K562 (cell line): ENCODE data around the gene INHBE. TPM values are rescaled to one million over a fixed set of nuclear protein-coding genes. Genes with fewer than 3 reads are reported as not detected.

ENCODE experiments used
- CCAR2 ChIP-seq: fragments of 200-400 bp; formaldehyde crosslinking; IDR thresholded peaks from 2 replicates; pipeline ENCODE4 v1.6.1; 2017; ENCODE audit warnings: mild to moderate bottlenecking, low read depth, low read length
- EZH2 ChIP-seq: IDR thresholded peaks from 2 replicates; pipeline ENCODE4 v1.6.1; 2012; ENCODE audit warnings: low read depth, mild to moderate bottlenecking, inconsistent platforms, low read length, borderline replicate concordance
- FOXA3 ChIP-seq, 2 experiments: fragments of 450-650 bp in 1 of 2; sonication (generic) in 1 of 2; formaldehyde crosslinking; IDR thresholded peaks in 1 of 2; conservative IDR thresholded peaks in 1 of 2; 2 replicates each; pipeline versions ENCODE4 v1.4.0 to v1.8.0; 2020 to 2022; ENCODE audit warnings: mild to moderate bottlenecking in 2 of 2, missing genetic modification reagents in 1 of 2
- HMG20A ChIP-seq: fragments of 450-650 bp; formaldehyde crosslinking; conservative IDR thresholded peaks from 2 replicates; pipeline ENCODE4 v1.4.0; 2020; ENCODE audit warnings: mild to moderate bottlenecking, mixed read lengths
- HNRNPLL ChIP-seq: fragments of 200-400 bp; formaldehyde crosslinking; IDR thresholded peaks from 2 replicates; pipeline ENCODE4 v1.6.1; 2017; ENCODE audit warnings: low read length, low read depth, mild to moderate bottlenecking; ENCODE audit not compliant: poor library complexity, severe bottlenecking
- ILF3 ChIP-seq: fragments of 450-650 bp; IDR thresholded peaks from 2 replicates; pipeline ENCODE4 v1.6.1; 2018; ENCODE audit warnings: antibody characterized with exemption, mild to moderate bottlenecking, moderate library complexity, borderline replicate concordance
- KLF10 ChIP-seq: fragments of 250-450 bp; sonication (Bioruptor Pico); IDR thresholded peaks from 2 replicates; pipeline ENCODE4 v1.6.1; 2021; ENCODE audit warnings: matching md5 sums
- MEF2D ChIP-seq: conservative IDR thresholded peaks from 2 replicates; pipeline ENCODE4 v1.6.1; 2016; ENCODE audit warnings: low read depth, missing genetic modification characterization, missing compliant biosample characterization
- MEIS2 ChIP-seq: fragments of 450-650 bp; IDR thresholded peaks from 2 replicates; pipeline ENCODE4 v1.6.1; 2014; ENCODE audit warnings: mild to moderate bottlenecking; ENCODE audit not compliant: partially characterized antibody
- PHF20 ChIP-seq: fragments of 450-650 bp; IDR thresholded peaks from 2 replicates; pipeline ENCODE4 v1.6.1; 2018; ENCODE audit not compliant: partially characterized antibody
- PKNOX1 ChIP-seq: fragments of 450-650 bp; IDR thresholded peaks from 2 replicates; pipeline ENCODE4 v1.6.1; 2016
- PRPF4 ChIP-seq: fragments of 200-400 bp; formaldehyde crosslinking; IDR thresholded peaks from one replicate; pipeline ENCODE4 v1.6.1; 2017; ENCODE audit warnings: low read length, low read depth, mild to moderate bottlenecking; ENCODE audit not compliant: insufficient read depth, poor library complexity, severe bottlenecking
- SMARCA4 ChIP-seq: fragments of 450-650 bp; IDR thresholded peaks from 2 replicates; pipeline ENCODE4 v1.6.1; 2016
- SREBF2 ChIP-seq: sonication (generic); formaldehyde crosslinking; IDR thresholded peaks from 2 replicates; pipeline ENCODE4 v1.4.0; 2020; ENCODE audit warnings: mild to moderate bottlenecking, missing genetic modification reagents
- TAF15 ChIP-seq: fragments of 200-400 bp; formaldehyde crosslinking; IDR thresholded peaks from 2 replicates; pipeline ENCODE4 v1.6.1; 2017; ENCODE audit warnings: mild to moderate bottlenecking, low read depth, low read length, moderate library complexity
- TAF7 ChIP-seq: fragments of 450-650 bp; IDR thresholded peaks from 2 replicates; pipeline ENCODE4 v1.6.1; 2016; ENCODE audit warnings: missing genetic modification characterization, missing compliant biosample characterization
- TCFL5 ChIP-seq: fragments of 250-450 bp; sonication (Bioruptor Pico); conservative IDR thresholded peaks from 2 replicates; pipeline ENCODE4 v1.6.1; 2021; ENCODE audit warnings: mild to moderate bottlenecking, moderate library complexity, matching md5 sums
- TOE1 ChIP-seq, 2 experiments: fragments of 450-650 bp in 1 of 2; sonication (generic) in 1 of 2; formaldehyde crosslinking in 1 of 2; IDR thresholded peaks; 2 replicates each; pipeline versions ENCODE4 v1.7.1 to v1.8.0; 2016 to 2022; ENCODE audit warnings: borderline replicate concordance in 2 of 2, mild to moderate bottlenecking in 2 of 2, antibody characterized with exemption in 1 of 2, inconsistent platforms in 1 of 2, low read depth in 1 of 2, missing genetic modification reagents in 1 of 2, moderate library complexity in 1 of 2
- ZNF143 ChIP-seq: sonication (generic); formaldehyde crosslinking; IDR thresholded peaks from 2 replicates; pipeline ENCODE4 v1.9.0; 2022; ENCODE audit warnings: mild to moderate bottlenecking, missing genetic modification reagents
- ZNF445 ChIP-seq: fragments of 250-450 bp; sonication (Bioruptor Pico); IDR thresholded peaks from 2 replicates; pipeline ENCODE4 v1.4.0; 2020; ENCODE audit warnings: low read depth, mild to moderate bottlenecking, moderate library complexity
- ZNF644 ChIP-seq: fragments of 200-800 bp; sonication (Bioruptor generic); IDR thresholded peaks from 2 replicates; pipeline ENCODE4 v1.6.1; 2016; ENCODE audit warnings: low read depth, missing genetic modification characterization, missing compliant biosample characterization
- polyA plus RNA-seq, 8 experiments: library from polyadenylated mRNA; depleted of rRNA in 4 of 8; stranded (reverse) in 5 of 8; unstranded in 3 of 8; fragments of >200 nt; fragmentation: Nextera tagmentation in 2 of 8; fragmentation: Illumina TruSeq in 1 of 8; extraction: Ambion mirVana in 2 of 8; extraction: Trizol in 1 of 8; gene quantifications; 2 replicates each; pipeline versions ENCODE4 v1.2.1 to v1.2.3, GENCODE V29; 2011 to 2014; ENCODE audit warnings: inconsistent platforms in 1 of 8, missing spikeins in 1 of 8
- total RNA-seq, 7 experiments: library from RNA; depleted of rRNA in 6 of 7; stranded (reverse); fragments of >200 nt in 6 of 7; fragmentation: Illumina TruSeq in 2 of 7; extraction: Trizol in 2 of 7; gene quantifications; 2 replicates each; pipeline versions ENCODE4 v1.2.1 to v1.2.3, GENCODE V29; 2011 to 2021; ENCODE audit warnings: low replicate concordance in 1 of 7
- TF ChIP-seq, protein P1 (sequence below): sonication (generic); formaldehyde crosslinking; IDR thresholded peaks from 2 replicates; pipeline ENCODE4 v1.8.0; 2022; ENCODE audit warnings: mild to moderate bottlenecking, missing genetic modification reagents
- TF ChIP-seq, protein P2 (sequence below), 3 experiments: IDR thresholded peaks in 2 of 3; conservative IDR thresholded peaks in 1 of 3; 2 replicates each; pipeline ENCODE4 v1.5.1; 2011 to 2012; ENCODE audit warnings: low read length in 3 of 3, mild to moderate bottlenecking in 3 of 3, control low read depth in 2 of 3, improper control_type of control experiment in 1 of 3, inconsistent platforms in 1 of 3, low read depth in 1 of 3, mixed read lengths in 1 of 3, moderate library complexity in 1 of 3; ENCODE audit not compliant: insufficient read depth in 2 of 3
- TF ChIP-seq, protein P3 (sequence below): fragments of 450-650 bp; IDR thresholded peaks from 2 replicates; pipeline ENCODE4 v1.6.1; 2016; ENCODE audit warnings: antibody characterized with exemption

INHBE gene
- total and polyA plus RNA-seq, 9 of the 15 experiments (the other 6 are each of a cell fraction or from before 2014, with no cell fraction given), result 0.94 to 9.9 (median 7.3) TPM

DNA sequence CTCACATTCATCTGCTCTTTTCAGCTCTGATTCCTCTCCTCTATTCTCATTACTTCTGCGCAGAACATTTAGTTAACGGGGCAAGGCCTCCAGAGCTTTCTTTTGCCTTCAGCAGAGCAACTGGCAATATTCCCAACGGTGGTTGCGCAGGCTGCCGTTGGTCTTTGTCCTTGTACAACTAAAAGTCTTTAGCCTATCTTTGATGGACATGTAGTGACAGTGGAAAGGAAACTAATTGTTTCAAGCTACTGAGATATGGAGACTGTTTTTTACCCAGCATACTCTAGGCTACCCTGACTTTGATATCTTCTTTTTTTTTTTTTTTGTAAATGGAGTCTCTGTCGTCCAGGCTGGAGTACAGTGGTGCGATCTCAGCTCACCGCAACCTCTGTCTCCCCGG lies 36.9 kb upstream of the INHBE start (continued):
- TF ChIP-seq, protein P1, sequence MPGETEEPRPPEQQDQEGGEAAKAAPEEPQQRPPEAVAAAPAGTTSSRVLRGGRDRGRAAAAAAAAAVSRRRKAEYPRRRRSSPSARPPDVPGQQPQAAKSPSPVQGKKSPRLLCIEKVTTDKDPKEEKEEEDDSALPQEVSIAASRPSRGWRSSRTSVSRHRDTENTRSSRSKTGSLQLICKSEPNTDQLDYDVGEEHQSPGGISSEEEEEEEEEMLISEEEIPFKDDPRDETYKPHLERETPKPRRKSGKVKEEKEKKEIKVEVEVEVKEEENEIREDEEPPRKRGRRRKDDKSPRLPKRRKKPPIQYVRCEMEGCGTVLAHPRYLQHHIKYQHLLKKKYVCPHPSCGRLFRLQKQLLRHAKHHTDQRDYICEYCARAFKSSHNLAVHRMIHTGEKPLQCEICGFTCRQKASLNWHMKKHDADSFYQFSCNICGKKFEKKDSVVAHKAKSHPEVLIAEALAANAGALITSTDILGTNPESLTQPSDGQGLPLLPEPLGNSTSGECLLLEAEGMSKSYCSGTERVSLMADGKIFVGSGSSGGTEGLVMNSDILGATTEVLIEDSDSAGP (CRISPR knock-in tag), result no peak
- peak; percentile 54 for TF ChIP-seq MEIS2
- TF ChIP-seq ILF3, result no peak
- no peak for TF ChIP-seq TCFL5
- TF ChIP-seq EZH2, result no peak
- no peak for TF ChIP-seq PHF20
- no peak for TF ChIP-seq FOXA3 (CRISPR knock-in tag; conservative IDR thresholded peaks at IDR 0.05 in 1 of 2, IDR thresholded peaks at IDR 0.05 in 1 of 2)
- TF ChIP-seq, protein P2, sequence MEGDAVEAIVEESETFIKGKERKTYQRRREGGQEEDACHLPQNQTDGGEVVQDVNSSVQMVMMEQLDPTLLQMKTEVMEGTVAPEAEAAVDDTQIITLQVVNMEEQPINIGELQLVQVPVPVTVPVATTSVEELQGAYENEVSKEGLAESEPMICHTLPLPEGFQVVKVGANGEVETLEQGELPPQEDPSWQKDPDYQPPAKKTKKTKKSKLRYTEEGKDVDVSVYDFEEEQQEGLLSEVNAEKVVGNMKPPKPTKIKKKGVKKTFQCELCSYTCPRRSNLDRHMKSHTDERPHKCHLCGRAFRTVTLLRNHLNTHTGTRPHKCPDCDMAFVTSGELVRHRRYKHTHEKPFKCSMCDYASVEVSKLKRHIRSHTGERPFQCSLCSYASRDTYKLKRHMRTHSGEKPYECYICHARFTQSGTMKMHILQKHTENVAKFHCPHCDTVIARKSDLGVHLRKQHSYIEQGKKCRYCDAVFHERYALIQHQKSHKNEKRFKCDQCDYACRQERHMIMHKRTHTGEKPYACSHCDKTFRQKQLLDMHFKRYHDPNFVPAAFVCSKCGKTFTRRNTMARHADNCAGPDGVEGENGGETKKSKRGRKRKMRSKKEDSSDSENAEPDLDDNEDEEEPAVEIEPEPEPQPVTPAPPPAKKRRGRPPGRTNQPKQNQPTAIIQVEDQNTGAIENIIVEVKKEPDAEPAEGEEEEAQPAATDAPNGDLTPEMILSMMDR (IDR thresholded peaks at IDR 0.05 in 2 of 3, conservative IDR thresholded peaks at IDR 0.05 in 1 of 3; ENCODE audit: insufficient read depth in 2 of 3, low read depth in 1 of 3, low read length in 3 of 3), result no peak
- TF ChIP-seq SMARCA4, result peak; percentile 29; the same call in 1 of the 2 replicates
- TF ChIP-seq HMG20A (CRISPR knock-in tag), result no peak
- no peak for TF ChIP-seq PRPF4
- TF ChIP-seq ZNF445 (CRISPR knock-in tag), result no peak
- no peak for TF ChIP-seq KLF10 (CRISPR knock-in tag)
- no peak for TF ChIP-seq TOE1 (IDR thresholded peaks at IDR 0.05; ENCODE audit: borderline replicate concordance)
- no peak for TF ChIP-seq TOE1 (CRISPR knock-in tag; IDR thresholded peaks at IDR 0.05; ENCODE audit: borderline replicate concordance, low read depth)
- TF ChIP-seq ZNF644, result no peak
- TF ChIP-seq CCAR2, result no peak
- peak; percentile 83 for TF ChIP-seq PKNOX1
- peak; percentile 79 for TF ChIP-seq HNRNPLL
- no peak for TF ChIP-seq TAF7
- no peak for TF ChIP-seq SREBF2
- TF ChIP-seq ZNF143 (CRISPR knock-in tag), result no peak
- TF ChIP-seq TAF15, result no peak
- TF ChIP-seq, protein P3, sequence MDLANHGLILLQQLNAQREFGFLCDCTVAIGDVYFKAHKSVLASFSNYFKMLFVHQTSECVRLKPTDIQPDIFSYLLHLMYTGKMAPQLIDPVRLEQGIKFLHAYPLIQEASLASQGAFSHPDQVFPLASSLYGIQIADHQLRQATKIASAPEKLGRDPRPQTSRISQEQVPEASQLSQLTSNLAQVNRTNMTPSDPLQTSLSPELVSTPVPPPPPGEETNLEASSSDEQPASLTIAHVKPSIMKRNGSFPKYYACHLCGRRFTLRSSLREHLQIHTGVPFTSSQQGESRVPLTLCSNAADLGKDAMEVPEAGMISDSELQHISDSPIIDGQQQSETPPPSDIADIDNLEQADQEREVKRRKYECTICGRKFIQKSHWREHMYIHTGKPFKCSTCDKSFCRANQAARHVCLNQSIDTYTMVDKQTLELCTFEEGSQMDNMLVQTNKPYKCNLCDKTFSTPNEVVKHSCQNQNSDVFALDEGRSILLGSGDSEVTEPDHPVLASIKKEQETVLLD, result no peak
- TF ChIP-seq MEF2D (tag), result 0 out of 2 replicates have a peak, but pooled peaks have one; percentile 34
